Mononuclear cell (primary cell): ENCODE results near the gene AMZ2. TPM values are rescaled to one million over a fixed set of nuclear protein-coding genes. Genes with fewer than 3 reads are reported as not detected.

Experiments used
- H3K27me3 ChIP-seq: 2 replicates; pipeline ENCODE4 v1.6.0; 2011; ENCODE audit warnings: low read length, control low read depth; ENCODE audit not compliant: insufficient read depth
- H3K4me1 ChIP-seq: 2 replicates; pipeline ENCODE4 v1.5.1; 2011; ENCODE audit warnings: mild to moderate bottlenecking, low read length, control low read depth; ENCODE audit not compliant: insufficient read depth
- H3K4me3 ChIP-seq: 2 replicates; pipeline ENCODE4 v1.5.1; 2011; ENCODE audit warnings: mild to moderate bottlenecking, low read length, moderate library complexity
- H3K9me3 ChIP-seq: 2 replicates; pipeline ENCODE4 v1.5.1; 2011; ENCODE audit warnings: low read depth, mild to moderate bottlenecking, control low read depth, low read length
- total RNA-seq: library from RNA; depleted of rRNA; stranded (reverse); fragments of >200 nt; gene quantifications from one replicate; pipeline ENCODE4 v1.2.3, GENCODE V29; 2012

The AMZ2 gene
- total RNA-seq, 1 donor = 58.6 TPM

DNA sequence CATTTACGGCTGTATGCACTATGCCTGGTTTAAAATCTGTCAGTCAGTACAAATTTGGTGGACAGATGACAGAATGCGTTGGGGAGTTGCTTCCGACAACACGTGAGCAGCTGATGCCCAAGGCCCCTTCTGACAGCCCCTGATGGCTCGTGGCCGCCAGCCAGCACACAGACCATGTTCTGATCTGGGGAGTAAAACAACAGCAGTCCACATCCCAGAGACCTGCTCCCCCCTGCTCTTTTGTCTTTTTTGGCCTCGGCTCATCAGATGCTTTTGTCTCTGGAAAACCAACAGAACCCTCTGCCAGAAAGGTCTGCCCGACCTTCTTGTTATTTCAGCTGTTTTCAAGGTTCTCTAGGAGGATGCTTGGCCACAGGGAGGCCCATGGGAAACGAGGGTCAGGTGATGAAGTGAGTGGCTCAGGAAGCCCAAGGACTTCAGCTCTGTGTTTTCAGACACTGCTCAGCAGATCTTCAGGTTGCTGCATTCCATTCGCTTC is 54.3 kb downstream of the AMZ2 start:
- peaks cover 39% of the 10 kb centered on the region for H3K4me1 ChIP-seq
- no peaks in the 10 kb centered on the region for H3K27me3 ChIP-seq
- H3K9me3 ChIP-seq = no peaks in the 10 kb centered on the region
- H3K4me3 ChIP-seq = no peak overlapping the region

DNA sequence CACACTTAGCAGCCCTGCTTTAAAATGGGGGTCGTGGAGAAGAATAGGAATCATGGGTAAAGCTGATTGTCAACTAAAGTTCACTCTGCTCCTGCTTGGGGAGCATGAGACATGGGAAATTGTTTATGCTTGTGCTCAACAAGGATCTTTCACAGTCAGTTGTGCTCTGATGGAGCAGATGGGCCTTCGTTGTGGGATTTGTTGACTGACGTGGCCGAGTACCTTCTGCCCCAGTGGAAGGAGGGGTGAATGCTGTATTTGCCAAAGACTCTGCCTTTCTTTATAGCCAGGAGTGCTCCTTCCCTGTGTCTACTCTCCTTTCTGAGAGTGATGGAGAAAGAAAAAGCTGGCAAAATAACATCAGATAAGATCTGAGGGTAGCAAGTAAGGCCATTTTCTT is 54.8 kb downstream of the AMZ2 start:
- no peaks in the 10 kb centered on the region for H3K27me3 ChIP-seq
- no peak overlapping the region for H3K4me3 ChIP-seq
- H3K9me3 ChIP-seq = no peaks in the 10 kb centered on the region
- H3K4me1 ChIP-seq = peaks cover 38% of the 10 kb centered on the region

DNA sequence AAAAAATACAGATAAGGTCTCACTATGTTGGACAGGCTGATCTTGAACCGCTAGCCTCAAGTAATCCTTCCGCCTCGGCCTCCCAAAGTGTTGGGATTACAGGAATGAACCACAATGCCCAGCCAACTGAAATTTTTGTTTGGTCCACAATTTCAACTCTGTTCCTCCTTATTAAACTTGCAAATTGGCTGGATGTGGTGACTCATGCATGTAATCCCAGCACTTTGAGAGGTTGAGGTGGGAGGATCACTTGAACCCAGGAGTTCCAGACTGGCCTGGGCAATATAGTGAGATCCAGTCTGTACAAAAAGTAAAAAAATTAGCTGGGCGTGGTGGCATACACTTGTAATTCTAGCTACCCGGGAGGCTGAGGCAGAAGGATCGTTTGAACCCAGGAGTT is 56.9 kb downstream of the AMZ2 start:
- Histone ChIP-seq H3K4me1 (peaks cover 27% of the 10 kb centered on the region), H3K27me3 (no peaks in the 10 kb centered on the region), H3K4me3 (no peak overlapping the region), H3K9me3 (no peaks in the 10 kb centered on the region)

DNA sequence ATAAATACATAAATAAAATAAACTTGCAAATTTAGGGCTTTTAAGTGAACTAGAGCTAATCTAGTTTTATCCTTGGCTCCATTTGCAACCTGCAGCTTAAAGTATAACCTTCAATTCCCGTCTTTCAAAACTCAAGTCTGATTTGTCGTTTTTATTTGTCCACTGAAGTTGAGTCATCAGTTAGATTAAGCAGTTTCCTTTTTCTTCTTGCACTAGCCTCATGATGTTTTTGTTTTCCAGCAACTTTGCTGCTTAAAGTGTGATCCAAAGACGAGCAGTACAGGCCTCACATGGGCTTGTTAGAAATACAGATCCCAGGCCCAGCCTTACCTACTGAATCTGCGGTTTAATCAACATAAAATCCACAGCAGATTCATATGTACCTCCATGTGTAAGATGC is 57.3 kb downstream of the AMZ2 start:
- Histone ChIP-seq H3K4me3 (no peak overlapping the region), H3K9me3 (no peaks in the 10 kb centered on the region), H3K4me1 (peaks cover 30% of the 10 kb centered on the region), H3K27me3 (no peaks in the 10 kb centered on the region)

Other genes starting within 250 kb of the AMZ2 start
- 33.8 TPM for gene KPNA2, start 212.3 kb upstream of the AMZ2 start, total RNA-seq
- 35.9 TPM for gene SLC16A6, start 43.1 kb downstream of the AMZ2 start, total RNA-seq
- gene ARSG, start 43.5 kb downstream of the AMZ2 start, total RNA-seq = 18.5 TPM
- 17.8 TPM for gene WIPI1, start 209.5 kb downstream of the AMZ2 start, total RNA-seq